HG02623 (cell line): ENCODE data around the gene CERCAM.
A peak's percentile ranks its signal among the peaks of the same experiment; 100 is the strongest.

ENCODE experiments used
- ATAC-seq: cut with Tn5 transposase; IDR thresholded peaks from one replicate; pipeline ENCODE4 v1.9.1; 2021; ENCODE audit warnings: moderate library complexity; ENCODE audit not compliant: unreplicated experiment

The CERCAM gene, protein sequence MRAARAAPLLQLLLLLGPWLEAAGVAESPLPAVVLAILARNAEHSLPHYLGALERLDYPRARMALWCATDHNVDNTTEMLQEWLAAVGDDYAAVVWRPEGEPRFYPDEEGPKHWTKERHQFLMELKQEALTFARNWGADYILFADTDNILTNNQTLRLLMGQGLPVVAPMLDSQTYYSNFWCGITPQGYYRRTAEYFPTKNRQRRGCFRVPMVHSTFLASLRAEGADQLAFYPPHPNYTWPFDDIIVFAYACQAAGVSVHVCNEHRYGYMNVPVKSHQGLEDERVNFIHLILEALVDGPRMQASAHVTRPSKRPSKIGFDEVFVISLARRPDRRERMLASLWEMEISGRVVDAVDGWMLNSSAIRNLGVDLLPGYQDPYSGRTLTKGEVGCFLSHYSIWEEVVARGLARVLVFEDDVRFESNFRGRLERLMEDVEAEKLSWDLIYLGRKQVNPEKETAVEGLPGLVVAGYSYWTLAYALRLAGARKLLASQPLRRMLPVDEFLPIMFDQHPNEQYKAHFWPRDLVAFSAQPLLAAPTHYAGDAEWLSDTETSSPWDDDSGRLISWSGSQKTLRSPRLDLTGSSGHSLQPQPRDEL

DNA sequence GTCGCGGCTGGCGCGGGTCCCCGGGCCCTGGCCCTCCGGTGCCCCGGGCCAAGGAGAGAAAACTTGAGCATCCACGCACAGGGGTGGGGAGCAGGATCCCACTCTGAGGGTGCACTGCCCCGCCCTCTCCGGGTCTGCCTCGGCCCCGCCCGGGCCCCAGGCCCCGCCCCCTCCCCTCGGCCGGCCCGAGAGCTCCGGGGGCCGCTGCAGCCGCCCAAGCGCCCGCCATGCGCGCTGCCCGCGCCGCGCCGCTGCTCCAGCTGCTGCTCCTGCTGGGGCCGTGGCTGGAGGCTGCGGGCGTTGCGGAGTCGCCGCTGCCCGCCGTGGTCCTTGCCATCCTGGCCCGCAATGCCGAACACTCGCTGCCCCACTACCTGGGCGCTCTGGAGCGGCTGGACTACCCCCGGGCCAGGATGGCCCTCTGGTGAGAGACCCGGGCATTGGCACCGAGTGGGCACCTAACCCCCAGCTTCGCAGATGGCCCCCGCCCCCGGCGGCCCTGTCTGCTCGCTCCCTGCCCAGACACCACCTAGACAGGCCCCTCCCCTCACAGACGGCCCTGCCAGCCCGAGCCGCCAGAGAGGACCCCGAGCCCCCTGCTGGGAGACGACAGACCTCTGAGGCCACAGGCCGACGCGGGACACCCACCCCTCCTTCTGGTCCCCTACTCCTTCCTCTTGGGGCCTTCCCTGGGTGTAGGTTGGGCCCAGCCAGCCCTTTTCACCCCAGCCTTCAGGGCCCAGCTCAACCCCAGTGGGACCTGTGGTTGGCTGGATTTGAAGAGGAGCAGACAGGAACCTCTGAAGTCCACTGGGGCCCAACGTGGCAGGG, at the start of gene CERCAM:
Gene CERCAM (plus strand): TSS at position 207 of the 831 bp plus-strand sequence. CDS start 21 bp downstream, at position 228.
- peak; percentile 54 for ATAC-seq

DNA sequence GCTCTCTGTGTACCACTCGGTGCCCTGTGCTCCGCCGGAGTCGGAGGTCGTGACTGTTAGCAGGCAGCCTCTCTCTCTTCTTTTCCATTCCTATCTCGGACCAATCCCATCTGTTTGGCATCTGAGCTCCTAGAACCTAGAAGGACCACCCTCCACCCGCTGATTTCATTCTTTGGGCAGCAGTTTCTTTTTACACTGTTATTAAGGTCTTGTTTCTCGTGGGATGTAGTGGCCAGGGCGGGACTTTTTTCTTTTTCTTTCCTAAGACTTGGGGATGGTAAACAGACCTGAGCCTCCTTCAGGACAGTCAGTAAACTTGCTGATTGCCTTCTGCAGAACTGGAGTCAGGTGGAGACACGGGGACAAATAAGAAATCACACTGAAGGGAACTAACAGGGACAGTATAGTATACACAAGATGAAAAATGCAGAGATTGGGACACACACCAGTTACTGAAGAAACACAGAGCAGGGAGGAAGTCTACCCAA, 49.0 kb upstream of the CERCAM start:
- no peak for ATAC-seq

DNA sequence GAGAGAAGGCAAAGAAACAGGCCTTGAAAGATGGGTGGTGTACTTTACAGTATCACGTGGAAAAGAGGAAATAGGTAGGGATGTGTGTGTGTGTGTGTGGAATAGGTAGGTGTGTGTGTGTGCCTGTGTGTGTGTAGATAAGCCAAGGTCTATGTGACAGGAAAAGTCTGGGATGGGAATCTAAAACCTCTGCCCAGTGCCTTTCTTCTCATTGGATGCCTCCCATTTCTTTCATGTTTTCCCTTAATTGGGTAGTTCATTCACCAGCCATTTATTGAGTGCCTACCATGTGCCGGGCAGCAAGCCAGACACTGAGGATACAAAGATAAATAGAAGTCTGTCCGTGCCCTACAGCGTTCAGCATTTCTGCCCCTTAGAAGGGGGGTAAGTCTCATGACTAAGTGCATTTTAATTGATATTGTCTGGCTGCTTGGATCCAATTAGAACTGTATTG, 48.4 kb upstream of the CERCAM start:
- no peak for ATAC-seq

DNA sequence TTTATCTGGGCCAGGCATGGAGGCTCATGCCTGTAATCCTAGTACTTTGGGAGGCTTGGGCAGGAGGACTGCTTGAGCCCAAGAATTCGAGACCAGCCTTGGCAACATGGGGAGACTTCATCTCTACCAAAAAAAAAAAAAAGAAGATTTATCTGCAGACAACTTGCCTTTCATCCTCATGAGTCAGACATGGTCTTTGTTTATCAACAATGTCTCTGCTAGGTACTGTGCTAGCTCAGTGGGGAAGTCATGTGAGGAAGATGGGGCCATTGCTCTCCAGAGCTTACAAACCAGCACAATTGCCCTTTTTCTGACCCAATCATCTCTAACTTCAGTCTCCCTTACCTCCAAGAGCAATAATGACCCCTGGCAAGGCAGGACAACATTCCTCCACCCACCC, 47.9 kb upstream of the CERCAM start:
- ATAC-seq: no peak

DNA sequence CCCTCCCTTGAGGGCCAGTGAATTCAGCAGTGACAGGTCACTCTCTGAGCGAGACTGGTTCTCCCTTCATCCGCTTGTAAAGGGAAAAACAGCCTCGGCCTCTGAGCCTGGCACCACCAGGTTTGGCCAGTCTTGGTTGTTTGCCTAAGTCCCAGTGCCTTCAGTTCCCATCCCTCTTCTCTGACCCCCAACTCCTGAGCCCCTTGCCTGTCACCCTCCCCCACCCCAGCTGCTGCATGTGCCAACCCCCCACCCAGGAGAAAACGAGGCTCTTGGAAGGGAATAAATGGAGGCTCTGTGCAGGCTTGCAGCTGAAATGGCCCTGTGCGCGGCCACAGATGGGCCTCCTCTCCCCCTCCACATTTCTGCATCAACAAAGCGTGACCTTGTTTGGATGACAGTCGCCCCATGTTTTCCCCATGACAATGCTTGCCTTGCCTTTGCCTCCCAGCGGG, 46.4 kb upstream of the CERCAM start:
- ATAC-seq: no peak

DNA sequence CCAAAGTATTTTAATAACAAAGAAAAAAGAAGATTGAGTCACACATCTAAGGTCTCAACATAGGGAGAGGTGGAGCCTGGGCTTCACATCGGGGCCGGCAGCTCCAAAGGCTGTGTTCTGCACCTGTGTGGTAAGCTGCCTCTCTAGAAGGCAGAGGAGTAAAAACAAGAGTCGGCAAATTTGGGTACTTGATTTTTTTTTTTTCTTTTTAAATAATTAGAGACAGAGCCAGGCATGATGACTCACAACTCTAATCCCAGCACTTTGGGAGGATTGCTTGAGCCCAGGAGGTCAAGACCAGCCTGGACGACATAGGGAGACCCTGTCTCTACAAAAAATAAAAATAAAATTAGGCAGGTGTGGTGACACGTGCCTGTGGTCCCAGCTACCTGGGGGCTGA, 44.8 kb upstream of the CERCAM start:
- ATAC-seq: no peak

DNA sequence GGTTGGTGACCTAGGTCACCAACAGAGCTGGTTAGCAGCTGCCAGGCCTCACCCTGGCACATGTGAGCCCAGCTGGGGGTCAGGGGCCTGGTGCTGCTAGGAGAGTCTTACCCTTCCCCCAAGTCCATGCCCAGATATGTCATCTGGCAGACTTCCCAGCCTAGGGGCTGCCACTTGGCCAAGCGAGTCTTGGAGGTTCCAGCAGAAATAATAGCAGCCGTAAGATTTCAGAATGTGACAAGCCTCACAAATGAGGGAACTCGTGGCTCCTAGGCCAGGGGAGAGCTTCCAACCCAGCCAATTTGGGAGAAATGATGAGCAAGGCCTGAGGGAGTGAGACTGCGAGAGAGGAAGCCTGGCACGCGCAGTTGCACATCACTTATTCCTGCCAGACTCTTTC, 38.4 kb upstream of the CERCAM start:
- ATAC-seq: no peak

DNA sequence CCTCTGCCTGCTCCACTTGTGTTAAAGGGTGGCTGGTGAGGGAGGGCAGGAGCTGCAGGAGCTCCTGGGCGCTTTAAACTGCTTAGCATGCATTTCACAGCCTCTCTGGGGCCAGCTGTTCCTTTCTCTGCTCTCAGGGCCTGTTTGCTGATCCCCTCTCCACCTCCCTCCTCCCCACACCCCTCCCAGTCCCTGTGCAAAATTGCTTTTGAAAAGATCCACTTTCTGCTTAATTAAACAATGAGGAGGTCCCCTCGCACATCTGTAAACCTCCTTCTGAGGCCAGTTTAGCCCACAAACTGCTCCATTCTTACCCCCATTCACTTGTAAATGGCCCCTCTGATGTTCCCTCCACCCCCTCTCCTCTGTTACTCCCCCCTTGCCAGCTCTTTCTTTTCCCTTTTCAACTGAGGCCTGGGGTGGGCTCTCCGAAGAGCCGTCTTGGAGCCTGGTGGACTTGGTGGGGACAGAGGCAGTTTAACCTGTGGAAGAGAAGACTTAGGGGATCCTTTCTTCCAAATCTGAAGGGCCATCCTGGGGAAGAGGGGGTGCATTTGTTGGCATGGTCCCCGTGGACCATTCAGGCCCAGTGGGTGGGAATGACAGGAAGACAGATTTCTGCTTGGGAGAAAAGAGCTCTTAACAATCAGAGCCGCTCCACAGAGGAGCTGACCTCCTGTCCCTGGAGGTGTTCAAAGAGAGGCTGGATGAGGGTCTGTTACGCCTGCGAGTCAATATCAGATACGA, 37.5 kb upstream of the CERCAM start:
- ATAC-seq: no peak

DNA sequence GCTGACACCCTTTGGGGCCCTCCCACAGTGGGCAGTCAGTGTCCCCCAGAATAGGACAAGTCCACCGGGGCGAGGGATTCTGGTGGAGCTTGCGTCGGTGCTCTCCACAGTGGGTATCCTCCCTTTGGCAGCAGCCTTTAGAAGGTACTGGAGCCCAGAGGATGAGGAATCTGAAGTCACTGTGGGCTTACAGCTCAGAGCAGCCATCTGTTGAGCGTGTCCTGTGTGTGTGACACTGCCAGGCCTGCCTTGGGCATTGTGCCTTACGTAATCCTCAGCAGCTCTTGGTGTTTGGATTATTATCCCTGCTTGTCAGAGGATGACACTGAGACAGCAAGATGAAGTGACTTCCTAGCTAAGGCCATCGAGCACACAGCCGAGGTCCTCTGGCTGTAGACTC, 36.9 kb upstream of the CERCAM start:
- no peak for ATAC-seq

DNA sequence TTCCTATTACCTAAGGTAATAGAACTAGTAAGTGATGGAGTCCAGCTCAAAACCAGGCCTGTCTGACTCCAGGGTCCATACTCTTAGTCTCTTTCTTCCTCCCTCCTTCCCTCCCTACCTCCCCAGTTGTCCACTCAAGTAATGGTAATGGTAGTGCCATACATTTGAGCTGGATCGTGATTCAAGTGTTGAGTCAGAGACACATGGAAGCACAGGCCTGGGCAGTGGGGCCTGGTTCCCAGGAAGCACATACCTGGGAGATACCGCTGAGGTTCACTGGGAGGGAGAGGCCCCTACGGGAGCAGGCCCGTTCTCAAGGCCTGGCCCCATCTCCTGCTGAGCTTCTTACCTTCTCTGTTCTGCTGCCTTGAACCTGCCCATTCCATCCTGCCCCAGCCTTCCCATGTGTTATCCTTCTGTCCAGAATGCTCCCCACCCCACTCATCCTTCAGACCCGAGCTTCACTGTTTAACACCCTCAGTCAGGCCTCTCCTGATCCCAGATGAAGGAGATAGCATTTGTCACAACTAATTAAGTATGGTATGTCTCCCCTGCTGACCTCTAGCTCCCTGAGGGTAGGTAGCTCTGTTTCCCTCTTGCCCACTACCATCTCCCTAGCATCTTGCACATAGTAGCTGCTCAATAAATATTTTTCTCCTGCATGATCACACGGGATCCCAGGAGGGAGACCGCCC, 35.7 kb upstream of the CERCAM start:
- no peak for ATAC-seq

DNA sequence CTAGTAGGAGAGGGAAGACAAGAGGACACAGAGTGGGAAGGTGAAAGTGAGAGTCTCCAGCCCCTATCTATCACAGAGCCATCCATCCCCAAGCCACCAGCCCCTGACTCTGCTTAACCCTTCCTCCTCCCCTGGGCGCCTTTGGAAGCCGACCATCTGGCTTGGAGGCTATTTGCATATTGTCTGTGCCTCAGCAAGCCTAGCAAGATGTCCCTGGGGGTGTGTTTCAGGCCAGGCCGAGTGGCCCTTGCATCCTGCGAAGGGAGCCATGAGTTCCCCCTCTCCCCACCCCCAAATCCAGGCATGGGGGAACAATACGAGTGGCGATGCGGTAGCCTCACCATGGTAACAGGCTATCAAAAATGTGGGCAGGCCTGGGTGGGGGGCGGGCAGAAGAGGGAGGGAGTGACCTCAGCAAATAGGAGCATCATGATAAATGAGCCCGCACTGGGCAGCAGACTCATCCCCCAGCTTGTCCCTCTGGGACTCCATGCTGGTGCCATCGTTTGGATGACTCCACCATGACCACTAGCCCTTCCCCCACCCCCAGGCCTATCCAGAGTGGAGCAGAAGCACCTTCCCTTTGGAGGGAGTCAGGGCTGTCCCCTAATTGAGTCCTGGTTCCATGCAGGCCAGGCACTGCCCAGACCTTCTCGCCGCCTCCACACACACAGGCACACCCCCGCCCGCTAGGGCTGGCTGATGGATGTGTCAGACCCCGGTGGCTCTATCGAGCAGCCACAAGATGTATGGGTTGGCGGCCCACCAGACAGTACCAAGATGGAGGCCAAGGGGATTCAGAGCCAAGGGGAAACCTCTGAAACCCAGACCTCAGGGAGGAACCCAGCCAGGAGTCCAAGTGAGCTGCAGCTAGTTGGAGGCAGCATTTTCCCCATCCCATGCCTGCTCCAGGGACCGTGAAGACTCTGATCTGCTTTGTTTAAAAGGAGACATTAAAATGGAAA, 34.9 kb upstream of the CERCAM start:
- no peak for ATAC-seq

DNA sequence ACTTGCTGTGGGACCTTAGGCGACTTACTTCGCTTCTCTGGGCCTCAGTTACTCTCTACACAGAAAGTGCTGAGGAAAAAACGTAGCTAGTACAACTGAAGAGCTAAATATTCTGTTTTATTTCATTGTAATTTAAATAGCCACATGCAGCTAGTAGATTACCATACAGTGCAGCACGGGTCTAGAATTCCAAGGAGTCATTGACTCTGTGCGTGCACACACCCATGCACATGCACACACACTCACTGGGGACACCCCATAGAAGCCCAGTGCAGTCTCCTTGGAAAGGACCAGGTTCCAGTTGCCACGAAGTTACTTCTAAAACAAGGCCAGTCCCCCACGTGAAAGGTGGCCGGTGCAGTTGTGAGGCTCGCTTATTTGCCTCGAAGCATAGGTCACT, 32.5 kb upstream of the CERCAM start:
- ATAC-seq: no peak

DNA sequence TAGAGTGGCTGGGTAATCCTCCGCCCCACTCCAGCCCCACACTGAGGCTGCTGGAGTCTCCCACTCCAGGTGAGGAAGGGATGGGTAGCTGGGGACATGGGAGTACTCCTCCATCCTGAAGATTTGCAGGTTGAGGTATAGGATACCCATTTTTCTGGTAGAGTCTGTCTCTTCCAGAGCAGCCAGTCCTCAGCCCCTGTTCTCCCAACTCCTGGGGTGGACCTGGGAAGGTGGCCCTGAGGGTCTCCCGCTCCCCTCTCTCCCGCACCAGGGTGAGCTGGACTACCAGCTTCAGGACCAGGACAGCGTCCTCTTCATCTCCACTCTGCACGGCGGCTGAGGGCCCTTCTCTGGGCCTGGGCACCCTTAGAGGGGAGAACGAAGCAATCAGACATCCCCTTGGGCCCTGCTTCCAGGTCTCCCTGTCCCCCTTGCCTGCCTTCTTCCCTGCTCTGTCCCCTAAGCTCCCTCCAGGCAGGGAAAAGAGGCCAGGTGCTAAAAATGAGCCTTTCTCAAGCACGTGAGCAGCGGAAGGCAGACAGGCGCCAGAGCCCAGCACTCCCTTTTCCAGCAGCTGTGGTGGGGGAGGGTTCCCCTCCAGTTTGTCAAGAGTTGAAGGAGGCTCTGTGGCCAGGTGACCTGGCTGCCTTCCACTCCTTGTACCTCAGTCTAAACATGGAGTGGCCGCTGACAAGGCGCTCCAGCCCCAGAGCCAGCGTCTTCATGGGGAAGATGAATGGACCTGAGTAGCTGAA, 31.1 kb upstream of the CERCAM start:
- no peak for ATAC-seq

DNA sequence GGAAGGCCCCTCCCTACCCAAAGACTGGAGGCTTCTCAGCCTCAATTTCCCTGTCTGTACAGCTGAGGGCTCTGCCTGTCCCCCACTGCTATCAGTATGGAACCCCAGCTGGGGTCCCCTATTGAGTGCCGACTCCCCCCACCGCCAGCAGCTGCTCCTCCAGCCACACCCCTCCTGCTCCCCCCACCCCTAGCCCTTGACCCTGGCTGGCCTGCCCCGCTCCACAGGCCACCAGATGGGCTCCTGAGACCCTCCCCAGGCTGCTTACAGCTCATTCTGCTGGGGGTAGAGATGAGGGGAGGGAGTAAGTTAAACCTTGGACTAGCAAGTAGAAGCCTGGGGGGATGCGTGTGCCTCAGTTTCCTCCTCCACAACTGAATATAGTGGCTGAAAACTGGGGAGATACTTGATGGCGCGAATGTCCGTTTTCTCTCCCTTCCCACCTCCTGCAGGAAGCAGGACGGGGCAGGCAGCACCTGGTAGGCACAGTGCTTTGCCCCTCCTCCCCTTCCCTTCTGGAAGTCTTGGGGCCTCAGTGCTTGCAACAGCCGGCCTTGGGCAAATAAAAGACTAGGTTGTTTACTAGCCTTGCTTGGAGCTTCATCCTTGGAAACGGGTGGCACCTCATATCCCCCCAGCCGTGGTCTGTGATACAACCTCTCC, 30.4 kb upstream of the CERCAM start:
- ATAC-seq: no peak

DNA sequence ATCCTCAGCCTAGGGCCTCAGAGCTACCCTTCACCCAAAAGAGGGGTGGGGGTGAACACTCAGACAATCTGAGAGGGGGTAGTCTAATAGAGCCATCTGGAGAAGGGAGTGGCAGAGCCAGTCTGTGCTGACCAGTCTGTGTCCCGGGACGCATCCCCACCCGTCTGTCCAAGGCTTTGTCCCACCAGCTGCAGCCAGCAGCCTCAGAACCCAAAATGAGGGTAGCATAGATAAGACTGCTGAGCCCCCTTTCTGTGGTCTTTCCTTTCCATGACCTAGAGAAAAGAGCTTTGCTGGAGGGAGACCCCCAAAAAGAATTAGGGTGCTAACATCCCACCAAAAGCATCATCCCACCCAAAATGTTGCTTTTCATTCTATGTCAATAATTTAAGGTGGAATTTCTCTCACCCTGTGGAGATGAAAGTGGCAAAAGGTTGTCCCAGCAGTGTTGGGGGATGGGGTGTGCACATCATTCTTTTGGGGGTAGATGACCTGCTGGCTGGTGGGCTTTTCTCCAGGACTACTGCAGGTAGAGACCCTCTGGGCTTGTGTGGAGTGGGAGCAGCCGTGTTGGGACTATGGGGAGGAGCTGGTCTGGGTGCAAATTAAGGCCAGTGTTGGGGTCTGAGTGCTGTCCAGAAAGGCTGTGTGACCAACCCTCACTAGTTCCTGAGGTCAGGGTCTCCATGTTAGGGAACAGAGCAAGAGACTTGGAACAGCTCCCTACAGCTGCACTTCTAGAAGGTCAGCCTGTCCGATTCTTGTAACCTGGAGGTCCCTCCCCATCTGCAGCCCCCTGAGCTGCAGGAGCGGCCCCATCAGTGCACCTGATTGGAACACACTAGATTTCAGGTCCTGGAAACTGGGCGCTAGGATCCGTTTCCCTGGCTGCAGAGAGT, 29.6 kb upstream of the CERCAM start:
- no peak for ATAC-seq

DNA sequence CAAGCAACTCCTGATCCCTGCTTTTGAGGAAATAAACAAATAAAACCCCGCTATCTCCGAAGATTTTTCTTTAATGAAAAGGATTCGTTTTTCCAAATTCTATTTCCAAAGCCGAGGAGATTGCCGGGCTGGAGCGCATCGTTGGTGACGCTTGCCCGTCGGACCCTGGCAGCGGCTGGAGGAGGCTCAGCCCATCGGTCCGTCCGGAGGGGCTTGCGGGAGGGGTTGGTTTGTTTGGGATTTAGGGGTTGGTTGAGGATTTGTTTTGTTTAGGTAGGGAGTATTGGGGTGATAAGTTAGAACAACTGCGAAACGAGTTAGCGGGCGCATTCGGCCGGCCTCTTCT, 28.7 kb upstream of the CERCAM start:
- ATAC-seq: no peak
